Measurements from ENCODE around the gene TSPAN2. TPM values are rescaled to one million over a fixed set of nuclear protein-coding genes. Genes with fewer than 3 reads are reported as not detected.
A peak's percentile ranks its signal among the peaks of the same experiment; 100 is the strongest.

The TSPAN2 gene
- total and polyA plus RNA-seq, 2 of the 4 experiments (the other 2 are of a cell fraction) = 0.18 to 0.60 TPM

DNA sequence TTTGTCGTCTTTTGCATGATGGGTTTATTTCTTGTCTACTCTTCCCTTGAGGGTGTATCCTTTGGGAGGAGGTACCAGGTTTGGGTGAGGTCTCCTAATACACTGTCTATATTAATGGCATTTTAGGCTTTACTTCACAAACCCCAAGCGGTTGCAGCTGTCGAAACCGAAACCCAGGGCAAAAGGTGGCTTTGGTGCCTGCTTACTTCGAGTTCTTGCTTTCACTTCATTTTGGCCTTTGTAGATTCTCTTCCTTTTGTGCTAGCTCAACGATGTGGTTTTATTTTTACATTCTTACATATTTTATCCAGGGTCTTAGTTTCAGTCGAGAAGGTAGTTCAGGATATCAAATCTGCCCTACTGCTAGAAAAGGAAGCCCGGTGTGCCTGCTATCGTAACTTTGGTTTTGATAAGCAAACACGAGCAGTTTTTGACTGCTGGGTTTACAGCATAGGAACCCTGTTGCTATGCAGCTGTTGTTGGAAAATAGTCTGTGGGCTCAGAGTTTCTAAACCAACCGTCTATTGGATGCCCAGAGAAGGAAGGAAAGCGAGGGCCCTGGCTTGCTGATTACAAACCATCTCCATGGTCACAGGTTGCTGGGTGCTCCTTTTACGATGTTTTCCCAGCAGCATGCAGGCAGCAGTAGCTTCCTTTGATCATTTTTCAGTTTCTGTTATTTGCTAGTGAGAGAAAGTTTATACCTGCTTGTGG is 9.8 kb upstream of the TSPAN2 start:
- dilution Hi-C loops (cut with HindIII; ENCODE audit: low sequenced_read_pairs, unreplicated experiment) = no loop called here
- no peaks in the 10 kb centered on the region for H3K36me3 ChIP-seq (ENCODE audit: control insufficient read depth, insufficient read depth, low read length)
- H4K91ac ChIP-seq (ENCODE audit: insufficient read depth, low read depth, low read length) = no peak overlapping the region
- ATAC-seq (ENCODE audit: low read depth) (peak; percentile 67), DNase-seq (peak; percentile 26)
- ChIA-PET POLR2A (ENCODE audit: unreplicated experiment) (no interaction called here), CTCF (interaction anchor here (0.6 to 1.2 kb wide), 3 partner anchors 9 to 65 kb away, joined by 3 read pairs; no protein-coding TSS in a partner anchor)
- in situ Hi-C loops (cut with MboI; ENCODE audit: low sequenced_read_pairs) = no loop called here
- no peak overlapping the region for H3K18ac ChIP-seq (ENCODE audit: low read depth, low read length)
- WGBS, 2 experiments (ENCODE audit: extremely low coverage in 2 of 2, insufficient read length in 1 of 2) = 80% methylated on average over 1 of the region's 13 CpGs; no CpG with 5 or more reads in 1 of the 2 experiments
- H3K27me3 ChIP-seq (ENCODE audit: control insufficient read depth, insufficient read depth, low read length) = no peaks in the 10 kb centered on the region
- peak overlapping the region; percentile 57 for H3K4me2 ChIP-seq (ENCODE audit: low read depth, low read length)
- H3K4ac ChIP-seq (ENCODE audit: low read depth, low read length) = no peak overlapping the region
- H2AFZ ChIP-seq (replicated peaks; ENCODE audit: low read length, poor library complexity) = no peak overlapping the region
- H3K23ac ChIP-seq (ENCODE audit: low read depth, low read length) = no peak overlapping the region
- peaks cover 2% of the 10 kb centered on the region; the same call in 1 of the 2 replicates for H3K4me1 ChIP-seq (ENCODE audit: control insufficient read depth, insufficient read depth, low read length)
- H4K5ac ChIP-seq (ENCODE audit: low read depth, low read length) = no peak overlapping the region
- H3K27ac ChIP-seq (ENCODE audit: insufficient read depth, low read length) = no peak overlapping the region
- no peak overlapping the region for H3K9ac ChIP-seq (ENCODE audit: low read depth, low read length)
- no peak overlapping the region for H3K14ac ChIP-seq (replicated peaks; ENCODE audit: low read depth, low read length)
- intact Hi-C loops (cut with micrococcal nuclease) = no loop called here
- H2AK5ac ChIP-seq (ENCODE audit: low read depth, low read length) = no peak overlapping the region
- no peak overlapping the region for H4K8ac ChIP-seq (ENCODE audit: low read depth in 2 of 2, low read length in 2 of 2)
- H3K9me1 ChIP-seq (ENCODE audit: insufficient read depth, low read length) = no peaks in the 10 kb centered on the region
- no peak overlapping the region for H2BK15ac ChIP-seq (ENCODE audit: low read depth, low read length)
- H2BK120ac ChIP-seq (ENCODE audit: low read depth, low read length) = no peak overlapping the region
- H3K56ac ChIP-seq (ENCODE audit: extremely low read depth, insufficient read depth, low read length) = no peak overlapping the region
- no peak overlapping the region for H2BK5ac ChIP-seq (ENCODE audit: low read depth, low read length, poor library complexity, severe bottlenecking)
- no peak overlapping the region for H2BK20ac ChIP-seq (ENCODE audit: low read depth, low read length)
- BruUV-seq (replicated peaks) = no TSS peak
- no peaks in the 10 kb centered on the region for H3K79me1 ChIP-seq (ENCODE audit: low read depth in 1 of 2, low read length in 2 of 2)
- H3K4me3 ChIP-seq (ENCODE audit: insufficient read depth, low read depth, low read length) = no peak overlapping the region
- TF ChIP-seq FOS (IDR thresholded peaks at IDR 0.05; ENCODE audit: low read depth, low read length) = no peak
- no peak for TF ChIP-seq USF2 (IDR thresholded peaks at IDR 0.05; ENCODE audit: low read depth, low read length)
- TF ChIP-seq CEBPB (IDR thresholded peaks at IDR 0.05; ENCODE audit: low read depth, low read length) = no peak
- no peak for TF ChIP-seq MAZ (IDR thresholded peaks at IDR 0.05; ENCODE audit: borderline replicate concordance, low read depth, low read length)
- TF ChIP-seq RCOR1 (IDR thresholded peaks at IDR 0.05; ENCODE audit: insufficient replicate concordance, low read length) = no peak
- no peak for TF ChIP-seq BHLHE40 (IDR thresholded peaks at IDR 0.05; ENCODE audit: low read depth, low read length)
- H2AK9ac ChIP-seq (replicated peaks; ENCODE audit: low read depth, low read length, poor library complexity) = no peak overlapping the region
- H4K20me1 ChIP-seq (ENCODE audit: insufficient read depth, low read length) = no peaks in the 10 kb centered on the region
- no peaks in the 10 kb centered on the region for H3K9me3 ChIP-seq (ENCODE audit: control insufficient read depth, insufficient read depth, low read length)

All from IMR-90 (cell line).